H1 (cell line): ENCODE measurements around the gene CYP4F3. TPM values are rescaled to one million over a fixed set of nuclear protein-coding genes. Genes with fewer than 3 reads are reported as not detected.

ENCODE experiments used
- CTCF ChIA-PET: fragments of 300-600 bp; sonication (Branson Sonifier 250); formaldehyde crosslinking; loops from one replicate; lab custom pipeline; 2021; ENCODE audit not compliant: partially characterized antibody; lab: Charles Lee
- POLR2A ChIA-PET: fragments of 300-600 bp; sonication (Branson Sonifier 250); formaldehyde crosslinking; loops from one replicate; lab custom pipeline; 2021; ENCODE audit warnings: inconsistent platforms; ENCODE audit not compliant: partially characterized antibody; lab: Charles Lee
- DNase-seq, 2 experiments: peaks; one replicate each; pipeline versions ENCODE4 v3.0.0 to v3.0.0-alpha.2; 2010 to 2022; ENCODE audit warnings: low spot score in 2 of 2, low read depth in 1 of 2, mixed read lengths in 1 of 2
- FAIRE-seq: peaks from 2 replicates; lab custom pipeline; 2011; peaks lifted over from hg19 to GRCh38; lab: Jason Lieb, UNC
- H2AFZ ChIP-seq: 2 replicates; pipeline ENCODE4 v1.8.1; 2012; ENCODE audit warnings: low read length, inconsistent platforms
- H2AK5ac ChIP-seq: 2 replicates; pipeline ENCODE4 v1.6.1; 2013; ENCODE audit warnings: low read depth, low read length
- H2BK120ac ChIP-seq: replicated peaks from 2 replicates; pipeline ENCODE3; 2013; ENCODE audit warnings: low read depth, low read length, inconsistent platforms
- H2BK12ac ChIP-seq: 2 replicates; pipeline ENCODE4 v1.6.1; 2013; ENCODE audit warnings: low read depth, low read length
- H2BK15ac ChIP-seq: 2 replicates; pipeline ENCODE4 v1.6.1; 2013; ENCODE audit warnings: low read length
- H2BK20ac ChIP-seq: 2 replicates; pipeline ENCODE4 v1.6.1; 2013; ENCODE audit warnings: low read length
- H2BK5ac ChIP-seq: 2 replicates; pipeline ENCODE4 v1.6.1; 2013; ENCODE audit warnings: low read depth, low read length
- H3K14ac ChIP-seq: 2 replicates; pipeline ENCODE4 v1.6.1; 2013; ENCODE audit warnings: inconsistent platforms; ENCODE audit not compliant: insufficient read length
- H3K18ac ChIP-seq: 2 replicates; pipeline ENCODE4 v1.6.1; 2013; ENCODE audit warnings: low read length; ENCODE audit errors: extremely low read depth
- H3K23ac ChIP-seq: 2 replicates; pipeline ENCODE4 v1.6.1; 2013; ENCODE audit warnings: inconsistent platforms; ENCODE audit not compliant: insufficient read length
- H3K23me2 ChIP-seq: 2 replicates; pipeline ENCODE4 v1.6.1; 2013; ENCODE audit warnings: low read depth, low read length
- H3K27ac ChIP-seq: 2 replicates; pipeline ENCODE4 v1.6.1; 2011; ENCODE audit warnings: low read depth, low read length, inconsistent platforms
- H3K27me3 ChIP-seq, 4 experiments: replicated peaks in 1 of 4; 1 replicate in 1 of 4; 2 replicates in 3 of 4; pipeline versions ENCODE4 v1.6.1 to v1.8.1; 2011 to 2013; ENCODE audit warnings: low read length in 3 of 4, mild to moderate bottlenecking in 3 of 4, inconsistent platforms in 2 of 4, mixed read lengths in 2 of 4, moderate library complexity in 1 of 4; ENCODE audit not compliant: control insufficient read depth in 3 of 4, insufficient read depth in 3 of 4; ENCODE audit errors: extremely low read depth in 1 of 4
- H3K36me3 ChIP-seq, 4 experiments: 2 replicates each; pipeline versions ENCODE4 v1.6.1 to v1.8.1; 2011 to 2013; ENCODE audit warnings: mild to moderate bottlenecking in 4 of 4, low read length in 3 of 4, moderate library complexity in 2 of 4, control low read depth in 1 of 4, inconsistent platforms in 1 of 4; ENCODE audit not compliant: insufficient read depth in 4 of 4, control insufficient read depth in 2 of 4
- H3K4ac ChIP-seq: replicated peaks from 2 replicates; pipeline ENCODE3; 2013; ENCODE audit warnings: low read length, low read depth, mixed read lengths, inconsistent platforms; ENCODE audit not compliant: insufficient read length
- H3K4me1 ChIP-seq, 4 experiments: replicated peaks in 1 of 4; 1 replicate in 1 of 4; 2 replicates in 3 of 4; pipeline versions ENCODE4 v1.6.1 to v1.8.1; 2011 to 2013; ENCODE audit warnings: low read length in 3 of 4, inconsistent platforms in 2 of 4, mixed read lengths in 1 of 4; ENCODE audit not compliant: insufficient read depth in 4 of 4, control insufficient read depth in 3 of 4
- H3K4me2 ChIP-seq, 2 experiments: 2 replicates each; pipeline versions ENCODE4 v1.6.1 to v1.8.1; 2011 to 2013; ENCODE audit warnings: low read depth in 2 of 2, low read length in 2 of 2, control low read depth in 1 of 2, inconsistent platforms in 1 of 2, mild to moderate bottlenecking in 1 of 2; ENCODE audit not compliant: insufficient read depth in 1 of 2
- H3K4me3 ChIP-seq, 4 experiments: fragments of 200-600, 300-600 bp in 1 of 4; sonication (generic), shearing (Covaris generic), sonication (Bioruptor Twin) in 1 of 4; 2 replicates each; pipeline versions ENCODE4 v1.5.1 to v1.8.1; 2011 to 2016; ENCODE audit warnings: low read length in 4 of 4, low read depth in 3 of 4, control low read depth in 2 of 4, inconsistent platforms in 2 of 4, mild to moderate bottlenecking in 2 of 4, mixed read lengths in 1 of 4, moderate library complexity in 1 of 4; ENCODE audit not compliant: insufficient read depth in 2 of 4; ENCODE audit errors: extremely low read depth in 1 of 4
- H3K56ac ChIP-seq: replicated peaks from 2 replicates; pipeline ENCODE3; 2013; ENCODE audit warnings: low read depth, mild to moderate bottlenecking, mixed read lengths, low read length, inconsistent platforms; ENCODE audit not compliant: insufficient read length
- H3K79me1 ChIP-seq: 2 replicates; pipeline ENCODE4 v1.6.1; 2013; ENCODE audit warnings: low read depth, low read length, control low read depth
- H3K79me2 ChIP-seq, 2 experiments: 2 replicates each; pipeline versions ENCODE4 v1.6.1 to v1.8.1; 2012 to 2013; ENCODE audit warnings: low read length in 2 of 2, mild to moderate bottlenecking in 2 of 2, inconsistent platforms in 1 of 2; ENCODE audit not compliant: insufficient read depth in 2 of 2, control insufficient read depth in 1 of 2
- H3K9ac ChIP-seq, 4 experiments: replicated peaks in 1 of 4; 1 replicate in 1 of 4; 2 replicates in 3 of 4; pipeline versions ENCODE4 v1.6.1 to v1.8.1; 2011 to 2013; ENCODE audit warnings: low read depth in 3 of 4, low read length in 3 of 4, control low read depth in 2 of 4, mild to moderate bottlenecking in 2 of 4, moderate library complexity in 2 of 4, inconsistent platforms in 1 of 4; ENCODE audit errors: extremely low read depth in 1 of 4
- H3K9me3 ChIP-seq, 2 experiments: 2 replicates each; pipeline versions ENCODE4 v1.6.1 to v1.8.1; 2012 to 2013; ENCODE audit warnings: mild to moderate bottlenecking in 2 of 2, moderate library complexity in 2 of 2, control low read depth in 1 of 2, inconsistent platforms in 1 of 2, low read depth in 1 of 2, low read length in 1 of 2, mixed read lengths in 1 of 2; ENCODE audit not compliant: insufficient read depth in 2 of 2
- H4K20me1 ChIP-seq, 2 experiments: replicated peaks in 1 of 2; 2 replicates each; pipeline versions ENCODE3 to v1.8.1; 2011 to 2013; ENCODE audit warnings: inconsistent platforms in 2 of 2, low read length in 2 of 2, mild to moderate bottlenecking in 1 of 2; ENCODE audit not compliant: insufficient read depth in 2 of 2, control insufficient read depth in 1 of 2
- H4K5ac ChIP-seq: 2 replicates; pipeline ENCODE4 v1.6.1; 2013; ENCODE audit warnings: low read length, low read depth, mixed read lengths, inconsistent platforms; ENCODE audit not compliant: insufficient read length
- H4K8ac ChIP-seq: 2 replicates; pipeline ENCODE4 v1.8.0; 2013; ENCODE audit warnings: mild to moderate bottlenecking, moderate library complexity, low read length, inconsistent platforms; ENCODE audit not compliant: insufficient read depth; ENCODE audit errors: extremely low read depth
- H4K91ac ChIP-seq: replicated peaks from 2 replicates; pipeline ENCODE3; 2013; ENCODE audit warnings: low read length, mixed read lengths, inconsistent platforms; ENCODE audit not compliant: insufficient read length
- ATF2 ChIP-seq: IDR thresholded peaks from 2 replicates; pipeline ENCODE4 v1.6.1; 2012; ENCODE audit warnings: low read length, inconsistent platforms
- WGBS, 2 experiments: shearing (Covaris generic) in 1 of 2; methylation state at CpG; one replicate each; pipeline versions ENCODE4 v1.1.6 to v1.1.7; 2013 to 2015; ENCODE audit warnings: low lambda C conversion rate in 2 of 2, mixed read lengths in 2 of 2, inconsistent platforms in 1 of 2, low coverage in 1 of 2, missing lambda C conversion rate in 1 of 2; ENCODE audit not compliant: insufficient replicate concordance in 2 of 2, insufficient coverage in 1 of 2, insufficient read length in 1 of 2; ENCODE audit errors: extremely low coverage in 1 of 2, missing lambda C conversion rate in 1 of 2; 5-methylcytosine and 5-hydroxymethylcytosine counted together
- polyA plus RNA-seq, 7 experiments: library from polyadenylated mRNA; depleted of rRNA in 3 of 7; stranded (reverse) in 5 of 7; unstranded in 2 of 7; fragments of >200 nt in 5 of 7; fragments of 200-250 nt in 2 of 7; gene quantifications; 1 replicate in 5 of 7; 2 replicates in 1 of 7; 4 replicates in 1 of 7; pipeline versions ENCODE4 v1.2.1 to v1.2.3, GENCODE V29; 2011 to 2013; ENCODE audit warnings: missing spikeins in 2 of 7, mixed read lengths in 2 of 7
- total RNA-seq: library from RNA; stranded (reverse); fragmentation: NEBNext Ultra II Directional; extraction: Animal tissue kit (Norgen Biotek cat#: 25700); gene quantifications from 2 replicates; pipeline ENCODE4 v1.2.1, GENCODE V29; 2021

The CYP4F3 gene
- total and polyA plus RNA-seq, 2 of the 8 experiments (the other 6 are each of a cell fraction or from before 2014, with no cell fraction given), result not detected

GRCh38 chr19:15671237-15671821 lies 30.6 kb downstream of the CYP4F3 start:
- H3K27ac ChIP-seq, result no peak overlapping the region
- H4K91ac ChIP-seq, result no peak overlapping the region
- DNase-seq (no peak), FAIRE-seq (no peak)
- no peaks in the 10 kb centered on the region for H3K27me3 ChIP-seq
- H4K5ac ChIP-seq, result no peak overlapping the region
- no peak overlapping the region for H2BK120ac ChIP-seq
- H3K36me3 ChIP-seq, result no peaks in the 10 kb centered on the region
- H3K56ac ChIP-seq, result no peak overlapping the region
- H3K23me2 ChIP-seq, result no peaks in the 10 kb centered on the region; the same call in 1 of the 2 replicates
- H3K79me2 ChIP-seq, result no peaks in the 10 kb centered on the region
- no peak overlapping the region for H3K4me3 ChIP-seq
- CTCF ChIA-PET, result no interaction called here
- TF ChIP-seq ATF2, result no peak
- no peak overlapping the region for H2BK5ac ChIP-seq
- no peak overlapping the region for H2BK12ac ChIP-seq
- H3K4me1 ChIP-seq, result no peaks in the 10 kb centered on the region
- no peak overlapping the region for H2BK15ac ChIP-seq
- peaks cover 61 to 90% of the 10 kb centered on the region in 2 experiments for H3K9me3 ChIP-seq
- no peak overlapping the region for H2BK20ac ChIP-seq
- no peak overlapping the region for H3K9ac ChIP-seq
- H3K79me1 ChIP-seq, result no peaks in the 10 kb centered on the region
- POLR2A ChIA-PET, result no interaction called here
- H3K18ac ChIP-seq, result no peak overlapping the region
- no peak overlapping the region for H3K4me2 ChIP-seq
- H2AK5ac ChIP-seq, result no peak overlapping the region
- WGBS, 2 experiments, result 77% methylated on average over 5 of the region's 5 CpGs; no CpG with 5 or more reads in 1 of the 2 experiments
- no peak overlapping the region for H3K23ac ChIP-seq
- H4K8ac ChIP-seq, result no peak overlapping the region
- no peaks in the 10 kb centered on the region for H4K20me1 ChIP-seq
- H2AFZ ChIP-seq, result no peak overlapping the region
- H3K4ac ChIP-seq, result no peak overlapping the region
- no peak overlapping the region for H3K14ac ChIP-seq
